DOHH2 (cell line): ENCODE results near the gene IQSEC1.

Source experiments
- H3F3A ChIP-seq: fragments of 200-600 bp; sonication (generic), shearing (Covaris generic); 2 replicates; pipeline ENCODE4 v1.6.0; 2016; ENCODE audit warnings: antibody characterized with exemption, mild to moderate bottlenecking; ENCODE audit not compliant: control insufficient read depth, insufficient read depth
- H3K27ac ChIP-seq: fragments of 200-600 bp; sonication (generic); 2 replicates; pipeline ENCODE4 v1.5.1; 2014; ENCODE audit warnings: low read depth, mild to moderate bottlenecking, low read length, moderate library complexity
- H3K27me3 ChIP-seq: fragments of 200-600 bp; sonication (generic); 2 replicates; pipeline ENCODE4 v1.6.1; 2014; ENCODE audit warnings: mild to moderate bottlenecking, low read length, mixed read lengths; ENCODE audit not compliant: control insufficient read depth
- H3K36me3 ChIP-seq: fragments of 200-600 bp; sonication (generic); 2 replicates; pipeline ENCODE4 v1.6.1; 2014; ENCODE audit warnings: mild to moderate bottlenecking, low read length, moderate library complexity, mixed read lengths; ENCODE audit not compliant: control insufficient read depth
- H3K4me1 ChIP-seq: fragments of 200-600 bp; sonication (generic); 2 replicates; pipeline ENCODE4 v1.6.1; 2014; ENCODE audit warnings: mild to moderate bottlenecking, low read length, mixed read lengths; ENCODE audit not compliant: control insufficient read depth
- H3K4me2 ChIP-seq: fragments of 200-600 bp; sonication (generic); 2 replicates; pipeline ENCODE4 v1.6.0; 2014; ENCODE audit warnings: mild to moderate bottlenecking, low read length, moderate library complexity
- H3K4me3 ChIP-seq: fragments of 200-600 bp; sonication (generic); 2 replicates; pipeline ENCODE4 v1.5.1; 2014; ENCODE audit warnings: mild to moderate bottlenecking, low read length, mixed read lengths
- H3K79me2 ChIP-seq: fragments of 200-600 bp; sonication (generic); 2 replicates; pipeline ENCODE4 v1.6.1; 2014; ENCODE audit warnings: mild to moderate bottlenecking, low read length, mixed read lengths; ENCODE audit not compliant: control insufficient read depth
- H3K9me2 ChIP-seq: fragments of 200-600 bp; sonication (generic); replicated peaks from 2 replicates; pipeline ENCODE4 v1.6.1; 2014; ENCODE audit warnings: mild to moderate bottlenecking, low read length, mixed read lengths; ENCODE audit not compliant: control insufficient read depth
- H3K9me3 ChIP-seq: fragments of 200-600 bp; sonication (generic); 2 replicates; pipeline ENCODE4 v1.6.1; 2014; ENCODE audit warnings: antibody characterized with exemption, low read length, mixed read lengths; ENCODE audit not compliant: control insufficient read depth, insufficient read depth
- H4K20me1 ChIP-seq: fragments of 200-600 bp; sonication (generic); 2 replicates; pipeline ENCODE4 v1.6.0; 2014; ENCODE audit warnings: low read depth, mild to moderate bottlenecking, antibody characterized with exemption, low read length, moderate library complexity; ENCODE audit not compliant: control insufficient read depth, insufficient read depth
- CTCF ChIP-seq: fragments of 200-600 bp; sonication (generic); IDR thresholded peaks from one replicate; pipeline ENCODE4 v1.5.1; 2014; ENCODE audit warnings: antibody characterized with exemption, mild to moderate bottlenecking, low read depth, low read length; ENCODE audit not compliant: poor library complexity, severe bottlenecking
- EZH2phosphoT487 ChIP-seq: fragments of 200-600 bp; sonication (generic); IDR thresholded peaks from 2 replicates; pipeline ENCODE4 v1.6.1; 2017; ENCODE audit warnings: borderline replicate concordance, mild to moderate bottlenecking, antibody characterized with exemption, low read length, moderate library complexity, mixed read lengths

IQSEC1 gene

GRCh38 chr3:13005301-13005700, 67.9 kb downstream of the IQSEC1 start:
- peaks cover 95% of the 10 kb centered on the region for H3K4me1 ChIP-seq
- H3F3A ChIP-seq: peaks cover 17% of the 10 kb centered on the region
- H3K9me2 ChIP-seq: no peaks in the 10 kb centered on the region
- no peak overlapping the region for H3K4me2 ChIP-seq
- no peaks in the 10 kb centered on the region for H3K27me3 ChIP-seq
- no peaks in the 10 kb centered on the region for H3K36me3 ChIP-seq
- no peaks in the 10 kb centered on the region for H3K9me3 ChIP-seq
- no peak overlapping the region for H3K4me3 ChIP-seq
- H3K79me2 ChIP-seq: no peaks in the 10 kb centered on the region
- TF ChIP-seq CTCF (no peak), EZH2phosphoT487 (no peak)
- H4K20me1 ChIP-seq: no peaks in the 10 kb centered on the region
- no peak overlapping the region for H3K27ac ChIP-seq

GRCh38 chr3:13004376-13004775, 68.9 kb downstream of the IQSEC1 start:
- TF ChIP-seq EZH2phosphoT487 (no peak), CTCF (no peak)
- Histone ChIP-seq H3F3A (peaks cover 20% of the 10 kb centered on the region), H4K20me1 (no peaks in the 10 kb centered on the region), H3K9me2 (no peaks in the 10 kb centered on the region), H3K27ac (no peak overlapping the region), H3K27me3 (no peaks in the 10 kb centered on the region), H3K36me3 (no peaks in the 10 kb centered on the region), H3K9me3 (no peaks in the 10 kb centered on the region), H3K4me2 (no peak overlapping the region), H3K79me2 (no peaks in the 10 kb centered on the region), H3K4me3 (no peak overlapping the region), H3K4me1 (peaks cover 95% of the 10 kb centered on the region)

GRCh38 chr3:13003608-13004007, 69.6 kb downstream of the IQSEC1 start:
- no peaks in the 10 kb centered on the region for H3K9me3 ChIP-seq
- H3K4me3 ChIP-seq: 0 out of 2 replicates have a peak overlapping the region, but pooled peaks have one; percentile 50
- H3F3A ChIP-seq: peaks cover 20% of the 10 kb centered on the region
- H4K20me1 ChIP-seq: no peaks in the 10 kb centered on the region
- TF ChIP-seq EZH2phosphoT487: no peak
- TF ChIP-seq CTCF: no peak
- peaks cover 95% of the 10 kb centered on the region for H3K4me1 ChIP-seq
- no peaks in the 10 kb centered on the region for H3K27me3 ChIP-seq
- H3K27ac ChIP-seq: peak overlapping the region; percentile 80; the same call in 1 of the 2 replicates
- H3K36me3 ChIP-seq: no peaks in the 10 kb centered on the region
- no peak overlapping the region for H3K4me2 ChIP-seq
- no peaks in the 10 kb centered on the region for H3K79me2 ChIP-seq
- no peaks in the 10 kb centered on the region for H3K9me2 ChIP-seq
